HL-60/S4 (cell line): ENCODE measurements around the gene PTH1R.
"Not testable (repeated sequence)": the region's sequence is repeated elsewhere in the genome, so short reads cannot be mapped to it uniquely, and the experiment has no call there.

Experiments used
- in situ Hi-C: fragments of 300-500 bp; cut with MboI; formaldehyde crosslinking; loops from 2 replicates; pipeline ENCODE4 v1.14.3; 2022; ENCODE audit warnings: low sequenced_read_pairs

Gene PTH1R

GRCh38 chr3:46907271-46907670 is 29.8 kb downstream of the PTH1R start:
- in situ Hi-C loops: no loop called here

GRCh38 chr3:46907960-46908293 is 30.4 kb downstream of the PTH1R start:
- in situ Hi-C loops: no loop called here

DNA sequence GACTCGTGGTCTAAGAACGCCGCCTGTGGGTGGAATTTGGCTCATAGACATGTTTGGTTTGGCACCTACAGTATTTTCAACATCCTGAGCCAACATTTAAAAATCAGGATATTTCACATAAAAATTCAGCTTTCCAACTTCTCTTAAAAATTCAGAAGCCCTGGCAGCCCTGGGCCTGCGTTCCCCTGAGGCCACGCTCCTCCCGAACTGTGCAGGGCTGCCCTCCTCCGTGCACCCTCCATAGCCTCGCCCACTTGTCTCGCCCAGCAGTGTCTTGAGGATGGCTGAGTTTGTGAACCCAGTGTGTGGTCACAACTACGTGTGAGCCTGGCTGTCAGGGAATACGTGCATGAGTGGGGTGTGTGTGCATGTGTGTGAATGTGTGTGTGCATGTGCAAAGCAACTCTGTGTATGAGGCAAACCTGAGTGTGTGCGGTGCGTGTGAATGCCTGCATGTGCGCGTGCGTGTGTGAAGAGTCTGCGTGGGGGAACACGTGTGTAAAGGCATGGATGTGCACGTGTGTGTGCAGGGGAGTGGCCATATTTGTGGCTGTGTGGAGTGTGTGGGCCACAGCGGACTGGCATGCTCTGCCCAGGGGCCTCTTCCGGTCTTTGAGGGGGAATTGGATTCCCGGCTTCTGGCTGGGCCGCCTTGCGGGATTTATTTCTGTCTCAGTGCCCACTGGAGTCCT is 30.9 kb downstream of the PTH1R start:
- in situ Hi-C loops: no loop called here

DNA sequence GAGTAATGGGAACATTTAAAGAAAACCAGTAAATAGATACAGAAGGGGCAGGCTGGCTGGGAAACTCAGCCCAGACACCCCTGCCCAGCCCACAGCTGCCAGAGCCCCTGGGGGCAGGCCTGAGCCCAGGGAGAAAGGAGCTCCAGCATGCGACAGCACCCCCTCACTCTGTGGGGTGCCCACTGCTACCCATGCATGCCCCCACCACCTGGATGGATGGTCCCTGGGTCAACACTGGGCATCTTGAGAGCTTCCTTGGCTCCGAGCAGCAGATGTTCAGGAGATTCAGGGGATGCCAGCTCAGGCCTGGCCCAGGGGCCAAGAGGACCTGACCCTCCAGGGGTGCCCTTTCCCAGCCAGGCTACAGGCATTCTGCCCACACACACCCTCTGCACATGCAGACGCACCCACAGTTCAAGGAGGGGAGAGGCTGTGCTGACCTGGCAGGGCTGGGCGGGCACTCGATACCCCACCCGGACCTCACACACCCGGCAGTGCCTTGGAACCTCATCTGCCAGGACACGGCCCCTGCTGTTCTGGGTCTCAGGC is 31.5 kb downstream of the PTH1R start:
- in situ Hi-C loops: no loop called here

DNA sequence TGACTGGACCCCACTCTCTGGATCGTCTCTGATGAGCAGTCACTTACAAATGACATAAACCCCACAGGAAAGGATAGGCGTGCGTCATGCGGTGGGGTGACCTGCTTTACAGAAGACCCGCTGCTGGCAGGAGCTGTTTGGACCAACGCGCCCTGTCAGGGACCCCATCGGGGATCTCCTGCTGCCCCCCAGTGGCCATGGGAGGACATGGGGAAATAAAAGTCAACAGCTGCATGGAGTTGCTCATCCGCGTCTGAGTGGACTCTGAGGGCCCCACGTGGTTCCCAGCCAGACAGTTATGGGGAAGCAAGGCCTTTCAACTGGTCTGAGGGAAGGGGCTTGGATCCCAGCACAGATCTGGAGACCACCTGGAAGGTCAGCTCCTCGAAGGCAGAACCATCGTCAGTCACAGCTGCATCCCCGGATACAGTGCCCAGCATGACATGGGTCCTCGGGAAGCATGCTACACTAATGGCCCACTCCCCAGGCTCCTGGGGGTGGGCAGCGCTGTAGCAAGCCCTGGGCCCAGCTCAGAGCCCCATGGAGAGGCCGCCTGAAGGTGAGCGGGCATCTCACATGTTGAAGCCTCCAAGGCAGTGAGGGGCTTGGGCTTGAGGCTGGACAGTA is 32.1 kb downstream of the PTH1R start:
- in situ Hi-C loops: no loop called here

DNA sequence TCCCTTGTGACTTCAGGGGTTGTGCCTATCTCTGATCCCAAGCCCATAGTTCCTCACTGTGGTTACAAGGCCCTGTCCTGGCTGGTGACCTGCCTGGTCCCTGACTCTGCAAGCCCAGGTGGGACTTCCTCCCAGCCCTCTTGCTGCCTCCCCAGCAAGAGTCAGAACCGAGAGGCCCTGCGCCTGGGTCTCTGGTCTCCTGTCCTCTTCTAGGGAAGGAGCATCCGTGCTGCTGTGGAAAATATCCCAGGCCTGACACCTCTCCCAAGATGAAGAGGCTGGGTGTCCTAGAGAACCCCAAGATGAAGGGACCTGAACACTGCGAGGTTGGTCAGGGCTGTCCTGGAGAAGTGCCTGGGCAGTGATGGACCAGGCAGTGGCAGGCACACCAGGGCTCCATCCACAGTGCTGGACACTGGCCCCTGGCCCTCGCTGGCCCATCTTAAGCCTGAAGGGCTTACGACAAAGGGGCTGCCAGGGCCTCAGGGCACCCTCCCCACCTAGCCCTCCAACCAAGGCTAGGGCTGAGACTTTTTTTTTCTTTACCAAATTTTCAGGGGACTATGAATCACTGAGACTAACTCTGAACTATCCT is 32.7 kb downstream of the PTH1R start:
- in situ Hi-C loops: no loop called here

- in situ Hi-C loops: not testable (repeated sequence)
Observed at GRCh38 chr3:46910914-46911313, 33.4 kb downstream of the PTH1R start.

- in situ Hi-C loops: no loop called here
Observed at GRCh38 chr3:46912986-46913385, 35.5 kb downstream of the PTH1R start.

- in situ Hi-C loops: no loop called here
Observed at GRCh38 chr3:46913644-46914043, 36.1 kb downstream of the PTH1R start.

DNA sequence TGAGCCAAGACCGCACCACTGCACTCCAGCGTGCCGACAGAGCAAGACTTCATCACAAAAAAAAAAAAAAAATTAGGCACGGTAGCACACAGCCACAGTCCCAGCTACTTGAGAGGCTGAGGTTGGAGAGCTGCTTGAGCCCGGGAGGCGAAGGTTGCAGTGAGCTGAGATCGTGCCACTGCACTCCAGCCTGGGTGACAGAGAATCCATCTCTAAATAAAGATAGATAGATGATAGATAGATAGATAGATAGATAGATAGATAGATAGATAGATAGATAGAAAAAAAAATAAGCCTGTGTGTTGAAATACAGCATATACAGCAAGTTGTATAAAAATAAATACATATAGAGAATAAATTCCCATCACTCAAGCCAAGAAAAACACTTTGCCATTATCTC is 37.3 kb downstream of the PTH1R start:
- in situ Hi-C loops: no loop called here

DNA sequence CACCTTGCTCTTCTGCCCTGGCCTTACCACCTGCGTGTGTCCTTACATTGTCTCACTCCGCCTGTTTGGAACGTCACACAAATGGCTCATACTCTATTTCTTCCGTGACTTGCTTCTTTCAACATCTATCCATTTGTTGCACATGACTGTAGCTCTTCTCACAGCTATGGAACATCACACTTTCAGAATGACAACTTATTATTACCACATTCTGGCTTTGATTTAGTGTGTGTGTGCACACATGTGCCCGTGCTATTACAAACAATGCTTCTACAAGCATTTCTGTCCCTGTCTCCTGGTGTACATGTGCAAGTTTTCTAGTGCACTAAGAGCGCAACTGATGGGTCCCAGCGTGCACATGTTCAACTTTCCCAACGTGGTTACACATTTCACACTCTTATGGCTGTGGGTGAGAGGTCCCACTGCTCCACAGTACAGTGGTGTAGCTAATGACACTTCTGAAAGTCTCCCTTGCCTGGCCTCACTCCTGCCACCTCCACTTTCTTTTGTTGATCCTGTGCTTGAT is 37.8 kb downstream of the PTH1R start:
- in situ Hi-C loops: no loop called here

DNA sequence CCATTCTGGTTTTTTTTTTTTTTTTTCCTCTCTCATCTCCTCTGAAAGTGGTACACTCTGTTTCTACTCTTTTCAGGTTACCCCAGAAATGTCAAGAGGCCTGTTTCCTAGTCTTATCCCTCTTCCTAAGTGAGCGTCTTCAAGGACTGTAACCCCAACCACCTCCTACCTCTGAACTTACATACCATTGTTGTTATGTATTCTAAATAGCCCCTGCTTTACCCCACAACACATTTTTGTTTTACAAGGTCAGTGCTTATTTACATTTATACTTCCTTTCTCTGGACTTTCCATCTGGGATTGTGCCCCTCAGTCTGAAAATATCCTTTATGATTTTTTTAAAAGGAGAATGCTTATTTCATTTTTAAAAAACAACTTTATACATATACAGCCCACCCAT is 38.8 kb downstream of the PTH1R start:
- in situ Hi-C loops: no loop called here

GRCh38 chr3:46916799-46917198 is 39.3 kb downstream of the PTH1R start:
- in situ Hi-C loops: no loop called here

DNA sequence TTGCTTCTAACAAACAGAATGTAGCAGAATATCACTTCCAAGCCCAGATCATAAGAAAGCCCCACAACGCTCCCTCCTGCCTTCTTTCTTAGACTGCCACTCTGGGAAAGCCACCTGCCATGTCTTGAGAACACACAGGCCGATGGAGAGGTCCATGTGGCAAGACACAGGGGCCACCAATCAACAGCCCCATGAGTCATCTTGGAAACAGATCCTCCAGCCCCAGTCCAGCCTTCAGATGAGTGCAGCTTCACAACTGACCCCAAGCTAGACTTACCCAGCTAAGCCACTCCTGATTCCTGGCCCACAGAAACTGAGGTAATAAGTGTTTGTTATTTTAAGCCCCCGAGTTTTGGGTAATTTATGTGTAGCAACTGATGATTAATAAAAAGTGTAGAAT is 39.7 kb downstream of the PTH1R start:
- in situ Hi-C loops: no loop called here

GRCh38 chr3:46918202-46918601 is 40.7 kb downstream of the PTH1R start:
- in situ Hi-C loops: no loop called here

DNA sequence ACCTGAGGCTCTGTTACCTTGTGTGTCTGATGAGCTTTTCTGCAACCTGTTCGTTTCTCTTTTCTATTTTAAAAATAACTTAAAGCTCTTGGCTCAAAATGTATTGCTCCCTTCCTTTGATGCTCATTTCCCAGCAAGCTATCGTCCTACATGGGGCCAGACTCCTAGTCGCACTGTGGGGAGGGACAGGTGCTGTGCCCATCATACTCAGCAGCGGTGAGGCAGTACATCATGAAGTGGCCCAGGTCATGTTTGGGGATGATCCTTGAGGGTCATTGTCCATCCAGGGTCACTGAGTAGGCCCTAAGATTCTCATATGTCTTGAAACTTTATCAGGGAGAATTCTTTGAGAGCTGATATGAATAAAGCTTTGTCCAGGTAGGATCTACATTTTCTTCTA is 41.1 kb downstream of the PTH1R start:
- in situ Hi-C loops: no loop called here

- in situ Hi-C loops: no loop called here
Observed at GRCh38 chr3:46921041-46921440, 43.5 kb downstream of the PTH1R start.

GRCh38 chr3:46921871-46922271 is 44.4 kb downstream of the PTH1R start:
- in situ Hi-C loops: no loop called here

DNA sequence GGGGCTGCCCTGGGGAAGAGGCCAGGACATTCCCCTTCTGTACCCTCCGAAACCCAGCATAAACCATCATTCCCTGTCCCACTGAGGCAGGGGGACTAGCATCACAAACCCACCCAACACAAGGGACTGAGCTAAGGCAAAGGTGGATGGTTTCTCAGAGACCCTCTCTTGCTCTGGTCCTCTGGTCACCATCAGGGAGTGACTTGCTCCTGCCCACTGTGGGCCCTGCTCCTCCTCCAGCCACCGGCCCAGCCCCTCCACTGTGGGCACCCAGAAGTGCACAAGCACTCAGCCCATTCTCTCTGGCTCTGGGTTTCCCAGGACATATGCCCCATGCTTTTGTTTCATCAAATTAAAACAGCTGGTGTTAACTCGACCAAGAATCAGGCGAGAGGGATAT is 44.9 kb downstream of the PTH1R start:
- in situ Hi-C loops: no loop called here

DNA sequence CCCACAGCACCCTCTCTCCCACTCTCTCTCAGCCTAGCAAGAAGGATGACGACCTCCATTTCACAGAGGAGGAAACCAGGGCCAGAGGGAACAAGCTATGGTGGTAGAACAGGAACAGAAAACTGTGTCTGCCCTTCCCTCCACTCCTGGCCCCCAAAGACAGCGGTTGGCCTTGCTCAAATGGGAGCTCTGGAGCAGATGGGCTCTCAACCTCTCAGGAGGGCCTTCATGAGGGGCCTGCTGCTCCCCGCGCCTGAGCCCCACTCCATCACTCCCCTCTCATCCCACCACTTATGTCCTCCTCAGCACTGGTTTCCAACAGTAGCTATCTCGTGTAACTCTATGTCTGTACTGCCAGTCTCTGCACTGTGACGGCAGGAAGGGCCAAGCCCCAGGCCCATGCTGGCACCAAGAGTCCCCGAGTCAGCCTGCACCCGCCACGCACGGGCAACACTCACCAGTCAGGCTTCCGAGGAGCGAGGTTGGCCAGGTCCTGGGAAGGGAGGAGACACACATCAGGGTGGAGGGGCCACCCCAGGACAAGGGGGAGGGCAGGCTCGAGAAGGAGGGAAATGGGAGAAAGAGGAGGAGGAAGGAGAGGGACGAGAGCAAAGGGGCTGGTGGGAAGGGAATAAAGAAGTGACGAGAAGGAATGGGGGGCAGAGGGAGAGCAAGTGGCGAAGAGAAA is 45.5 kb downstream of the PTH1R start:
- in situ Hi-C loops: no loop called here

- in situ Hi-C loops: no loop called here
Observed at GRCh38 chr3:46923559-46924350, 46.2 kb downstream of the PTH1R start.
